IPS DF 4.7 (cell line): ENCODE data around the gene PRIM1.
"Not testable (repeated sequence)": the region's sequence is repeated elsewhere in the genome, so short reads cannot be mapped to it uniquely, and the experiment has no call there.

Source experiments
- DNase-seq: peaks from one replicate; pipeline ENCODE4 v3.0.0-alpha.2; 2013; ENCODE audit warnings: low spot score; ENCODE audit errors: extremely low read depth

PRIM1 gene

DNA sequence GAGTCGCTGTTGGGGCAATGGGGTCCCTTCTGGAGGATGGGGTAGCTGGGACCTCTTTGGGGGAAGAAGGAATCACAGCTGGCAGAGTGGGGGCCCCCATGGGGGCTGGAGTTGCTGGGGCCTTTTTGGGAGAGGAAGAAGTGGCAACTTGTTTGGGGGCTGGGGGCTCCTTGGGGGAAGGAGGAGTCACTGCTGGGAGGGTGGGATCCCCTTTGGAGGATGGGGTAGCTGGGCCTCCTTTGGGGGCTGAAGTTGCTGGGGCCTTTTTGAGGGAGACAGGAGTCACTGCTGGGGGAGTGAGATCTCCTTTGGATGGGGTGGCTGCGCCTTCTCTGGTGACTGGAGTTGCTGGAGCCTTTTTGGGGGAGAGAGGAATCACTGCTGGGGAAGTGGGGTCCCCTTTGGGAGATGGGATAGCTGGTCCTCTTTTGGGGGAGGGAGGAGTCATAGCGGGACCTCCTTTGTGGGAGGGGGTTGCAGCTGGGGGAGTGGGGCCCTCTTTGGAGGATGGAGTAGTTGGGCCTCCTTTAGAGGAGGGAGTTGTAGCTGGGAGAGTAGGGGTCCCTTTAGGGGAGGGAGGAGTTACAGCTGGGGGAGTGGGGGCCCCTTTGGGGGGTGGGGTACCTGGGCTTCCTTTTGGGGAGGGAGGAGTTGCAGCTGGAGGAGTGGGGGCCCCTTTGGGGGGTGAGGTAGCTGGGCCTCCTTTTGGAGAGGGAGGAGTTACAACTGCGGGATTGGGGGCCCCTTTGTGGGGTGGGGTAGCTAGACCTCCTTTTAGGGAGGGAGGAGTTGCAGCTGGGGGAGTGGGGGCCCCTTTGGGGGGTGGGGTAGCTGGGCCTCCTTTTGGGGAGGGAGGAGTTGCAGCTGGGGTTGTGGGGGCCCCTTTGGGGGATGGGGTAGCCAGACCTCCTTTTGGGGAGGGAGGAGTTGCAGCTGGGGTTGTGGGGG is 34.9 kb downstream of the PRIM1 start:
- DNase-seq = no peak

DNA sequence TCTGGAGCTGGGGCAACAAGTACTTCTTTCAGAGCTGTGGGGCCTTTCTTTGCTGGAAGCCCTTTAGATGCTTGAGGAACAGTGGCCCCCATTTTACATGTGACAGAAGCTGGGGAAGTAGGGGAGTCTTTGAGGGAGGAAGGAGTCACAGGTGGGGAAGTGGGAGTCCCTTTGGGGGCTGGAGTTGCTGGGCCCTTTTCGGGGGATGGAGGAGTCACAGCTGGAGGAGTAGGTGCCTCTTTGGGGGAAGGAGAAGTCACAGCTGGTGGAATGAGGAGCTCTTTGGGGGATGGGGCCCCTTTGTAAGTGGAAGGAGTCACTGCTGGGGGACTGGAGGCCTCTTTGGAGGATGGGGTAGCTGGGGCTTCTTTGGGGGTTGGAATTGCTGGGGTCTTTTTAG is 35.7 kb downstream of the PRIM1 start:
- no peak for DNase-seq

DNA sequence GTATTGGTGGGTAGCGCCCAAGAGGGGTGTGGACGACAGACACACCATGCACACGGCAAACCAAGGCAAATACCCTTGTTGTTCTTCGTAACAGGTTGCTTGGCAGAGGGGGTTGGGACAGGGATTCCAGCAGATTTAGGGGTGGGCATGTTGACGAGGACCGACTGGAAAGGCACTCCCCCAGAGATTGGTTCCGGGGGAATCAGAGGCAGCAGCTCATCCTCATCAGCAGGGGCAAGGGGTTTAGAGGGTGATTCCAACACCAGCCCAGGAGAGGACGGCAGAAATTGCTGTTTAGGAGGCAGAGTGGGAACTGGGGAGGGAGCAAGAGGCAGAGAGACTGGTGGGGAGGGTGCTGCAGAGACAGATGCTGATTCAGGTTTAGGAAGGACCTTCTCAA is 36.3 kb downstream of the PRIM1 start:
- DNase-seq = no peak

DNA sequence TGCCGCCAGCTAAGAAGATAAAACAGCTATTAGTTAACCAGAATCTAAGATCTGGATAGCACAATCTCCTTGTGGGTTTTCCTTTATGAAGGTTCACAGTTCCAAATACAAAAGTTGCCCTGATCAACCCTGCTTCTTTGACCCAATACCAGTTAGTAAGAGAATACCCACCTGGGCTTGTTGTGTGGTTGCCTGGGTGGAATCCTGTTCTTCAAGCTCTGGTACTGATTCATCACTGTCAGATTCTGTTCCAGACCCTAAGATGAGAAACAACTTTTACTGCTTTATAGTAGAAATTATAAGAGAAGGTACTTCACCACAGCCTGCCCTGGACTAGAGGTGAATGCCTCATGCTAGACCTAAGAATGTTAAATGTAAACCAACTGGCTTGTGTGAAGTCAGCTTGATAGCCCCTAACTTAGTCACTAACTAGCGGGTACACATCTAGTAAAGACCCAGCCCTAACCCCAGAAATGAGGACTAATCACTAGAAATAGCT is 37.6 kb downstream of the PRIM1 start:
- DNase-seq = no peak

DNA sequence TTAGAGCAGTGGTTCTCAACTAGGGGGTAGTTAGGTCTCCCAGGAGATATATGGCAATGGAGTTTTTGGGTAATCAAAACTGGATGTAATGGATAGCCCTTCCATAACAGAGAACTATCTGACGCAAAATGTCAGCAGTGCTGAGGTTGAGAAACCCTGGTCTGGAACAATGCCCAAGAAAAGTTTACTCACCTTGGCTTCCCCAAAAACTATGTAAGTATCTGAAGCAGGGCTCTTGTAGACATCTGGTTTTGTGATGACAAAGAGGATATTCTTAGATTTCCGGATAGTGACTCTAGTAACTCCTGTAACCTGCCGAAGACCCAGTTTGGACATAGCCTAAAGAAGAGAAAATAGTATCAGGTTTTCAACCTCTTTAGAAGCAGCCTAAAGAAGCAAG is 38.8 kb downstream of the PRIM1 start:
- DNase-seq = no peak

DNA sequence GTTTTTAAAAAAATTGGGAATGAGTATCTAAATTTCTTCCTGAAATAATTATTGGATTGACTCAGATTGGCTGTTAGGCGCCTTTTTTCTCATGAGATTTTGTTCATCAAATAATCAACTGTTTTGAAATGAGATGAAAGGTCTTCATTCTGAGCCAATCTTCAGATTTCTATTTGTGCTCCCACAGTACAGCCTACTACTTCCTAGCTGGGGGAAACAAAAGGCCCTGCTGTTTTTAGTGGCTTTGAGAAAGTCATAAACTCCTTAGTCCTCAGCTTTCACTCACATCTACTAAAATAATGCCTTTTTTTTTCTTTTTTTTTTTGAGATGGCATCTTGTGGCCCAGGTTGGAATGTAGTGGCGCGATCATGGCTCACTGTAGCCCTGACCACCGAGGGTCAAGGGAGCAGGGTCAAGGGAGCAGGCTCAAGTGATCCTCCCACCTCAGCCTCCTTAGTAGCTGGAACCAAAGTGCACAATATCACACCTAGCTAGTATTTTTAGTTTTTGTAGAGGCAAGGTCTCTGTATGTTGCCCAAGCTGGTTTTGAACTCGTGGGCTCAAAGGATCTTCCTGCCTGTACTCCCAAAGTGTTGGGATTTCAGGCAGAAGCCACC is 42.3 kb downstream of the PRIM1 start:
- no peak for DNase-seq

DNA sequence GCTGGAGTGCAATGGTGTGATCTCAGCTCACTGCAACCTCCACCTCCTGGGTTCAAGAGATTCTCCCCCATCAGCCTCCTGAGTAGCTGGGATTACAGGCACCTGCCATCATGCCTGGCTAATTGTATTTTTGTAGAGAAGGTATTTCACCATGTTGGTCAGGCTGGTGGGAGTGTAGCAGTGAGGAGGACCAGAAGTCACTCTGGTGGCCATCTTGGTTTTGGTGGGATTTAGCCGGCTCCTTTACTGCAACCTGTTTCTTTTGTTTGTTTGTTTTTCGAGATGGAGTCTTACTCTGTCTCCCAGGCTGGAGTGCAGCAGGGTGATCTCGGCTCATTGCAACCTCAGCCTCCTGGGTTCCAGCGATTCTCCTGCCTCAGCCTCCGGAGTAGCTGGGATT is 47.6 kb downstream of the PRIM1 start:
- DNase-seq = not testable (repeated sequence)

DNA sequence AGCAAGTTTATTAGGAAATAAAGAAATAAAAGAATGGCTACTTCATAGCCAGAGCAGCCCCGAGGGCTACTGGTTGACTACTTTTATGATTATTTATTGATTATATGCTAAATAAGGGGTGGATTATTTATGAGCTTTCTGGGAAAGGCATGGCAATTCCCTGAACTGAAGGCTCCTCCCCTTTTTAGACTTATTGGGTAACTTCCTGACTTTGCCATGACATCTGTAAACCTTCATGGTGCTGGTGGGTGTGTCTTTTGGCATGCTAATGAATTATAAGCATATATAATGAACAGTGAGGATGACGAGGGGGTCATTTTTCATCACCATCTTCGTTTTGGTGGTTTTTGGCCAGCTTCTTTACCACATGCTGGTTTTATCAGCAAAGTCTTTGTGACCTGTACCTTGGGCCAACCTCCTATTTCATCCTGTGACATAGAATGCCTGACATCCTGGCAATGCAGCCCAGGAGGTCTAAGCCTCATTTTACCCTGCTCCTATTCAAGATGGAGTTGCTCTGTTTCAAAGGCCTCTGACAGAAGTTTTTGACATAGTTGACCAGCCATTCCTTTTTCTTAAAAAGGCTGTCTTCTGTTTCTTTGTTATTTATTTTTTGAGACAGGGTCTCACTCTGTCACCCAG is 53.0 kb downstream of the PRIM1 start:
- no peak for DNase-seq

DNA sequence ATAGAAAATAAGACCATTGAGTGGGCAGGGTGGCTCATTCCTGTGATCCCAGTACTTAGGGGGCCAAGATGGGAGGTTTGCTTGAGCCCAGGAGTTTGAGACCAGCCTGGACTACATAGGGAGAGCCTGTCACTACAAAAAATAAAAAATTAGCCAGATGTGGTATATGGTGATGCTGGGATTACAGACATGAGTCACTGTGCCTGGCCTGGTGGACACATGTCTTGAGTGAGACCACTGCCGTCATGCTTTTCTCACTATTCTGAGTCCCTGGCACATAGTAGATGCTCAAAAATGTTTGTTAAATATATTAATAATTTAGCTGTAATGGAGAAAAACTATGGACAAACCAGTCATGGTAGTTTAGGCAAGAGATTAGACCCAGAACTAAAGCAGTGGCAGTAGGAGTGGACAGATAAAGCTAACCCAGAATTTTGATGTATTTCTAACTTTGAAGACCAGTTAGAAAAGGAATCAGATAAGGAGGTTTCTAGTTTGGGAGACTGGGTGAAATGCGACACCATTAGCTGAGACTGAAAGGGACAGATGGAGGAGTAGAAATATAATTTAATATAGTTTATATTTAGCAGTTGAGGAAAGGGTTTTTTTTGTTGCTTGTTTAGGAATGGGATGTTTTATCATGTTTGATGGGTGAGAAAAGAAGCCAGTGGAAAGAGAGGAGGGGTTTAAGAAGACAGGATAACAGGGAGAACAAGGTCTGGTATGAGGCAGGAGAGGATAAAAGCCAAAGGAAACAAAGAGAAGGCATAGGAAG is 56.6 kb downstream of the PRIM1 start:
- DNase-seq = no peak

DNA sequence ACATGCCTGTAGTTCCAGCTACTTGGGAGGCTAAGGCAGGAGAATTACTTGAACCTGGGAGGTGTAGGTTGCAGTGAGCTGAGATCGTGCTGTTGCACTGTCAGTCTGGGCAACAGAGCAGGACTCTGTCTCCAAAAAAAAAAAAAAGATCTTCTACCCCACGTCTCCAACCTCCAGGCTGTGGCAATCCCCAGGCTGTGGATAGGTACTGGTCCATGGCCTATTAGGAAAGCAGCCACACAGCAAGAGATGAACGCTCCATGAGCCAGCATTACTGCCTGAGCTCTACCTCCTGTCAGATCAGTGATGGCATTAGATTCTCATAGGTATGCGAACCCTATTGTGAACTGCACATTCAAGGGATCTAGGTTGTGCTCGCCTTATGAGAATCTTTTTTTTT is 58.0 kb downstream of the PRIM1 start:
- no peak for DNase-seq

DNA sequence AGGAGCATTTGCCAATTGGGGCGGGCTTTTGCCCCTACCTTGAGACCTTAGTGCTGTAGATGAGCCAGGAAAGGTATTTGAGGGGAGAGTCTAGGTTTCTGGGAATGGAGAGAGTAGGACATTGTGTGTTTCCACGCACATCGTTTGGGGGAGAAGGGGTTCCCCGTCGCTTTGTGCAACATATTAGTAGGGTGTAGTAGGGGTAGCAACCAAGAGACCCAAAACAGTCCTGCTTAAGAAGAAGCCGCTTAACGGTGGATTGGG is 63.3 kb downstream of the PRIM1 start:
- DNase-seq = no peak

DNA sequence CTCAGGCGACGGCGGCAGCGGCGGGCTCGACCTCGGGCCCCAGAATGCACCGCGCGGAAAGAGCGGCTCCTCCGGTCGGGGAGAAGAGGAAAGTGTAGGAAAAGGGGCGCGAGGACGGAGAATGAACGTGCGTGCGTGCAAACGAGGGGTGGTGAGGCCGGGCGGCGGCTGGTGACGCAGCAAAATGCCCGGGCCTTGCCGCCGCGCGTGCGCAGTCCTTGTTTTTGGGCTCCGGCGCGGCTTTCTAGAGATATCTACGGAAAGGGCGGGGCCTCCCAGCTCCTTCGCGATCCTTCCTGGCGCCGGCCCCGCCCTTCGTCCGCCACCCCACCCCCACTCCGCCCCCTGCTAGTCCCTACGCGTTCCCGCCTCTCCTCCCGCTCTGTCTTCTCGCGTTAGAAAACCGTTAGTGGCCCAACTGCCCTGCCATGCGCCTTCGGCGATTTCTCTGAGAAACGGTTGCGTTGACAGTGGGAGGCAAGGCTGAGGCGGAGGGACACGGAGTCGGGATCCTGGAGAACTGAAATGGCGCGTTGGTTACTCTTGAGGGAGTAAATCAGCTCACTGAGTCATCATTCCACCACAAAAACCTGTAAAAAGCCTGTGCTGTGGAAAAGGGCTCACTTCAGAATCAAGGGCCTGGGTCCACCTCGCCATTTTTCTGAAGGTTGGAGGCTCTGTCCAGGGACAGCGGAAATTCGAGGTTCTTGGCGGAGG is 63.8 kb downstream of the PRIM1 start, which contains the start of gene PTGES3:
TSS of gene PTGES3 (minus strand) at position 156 of the 717 bp plus-strand sequence. CDS start 285 bp downstream, outside the sequence.
- peak; percentile 94 for DNase-seq

DNA sequence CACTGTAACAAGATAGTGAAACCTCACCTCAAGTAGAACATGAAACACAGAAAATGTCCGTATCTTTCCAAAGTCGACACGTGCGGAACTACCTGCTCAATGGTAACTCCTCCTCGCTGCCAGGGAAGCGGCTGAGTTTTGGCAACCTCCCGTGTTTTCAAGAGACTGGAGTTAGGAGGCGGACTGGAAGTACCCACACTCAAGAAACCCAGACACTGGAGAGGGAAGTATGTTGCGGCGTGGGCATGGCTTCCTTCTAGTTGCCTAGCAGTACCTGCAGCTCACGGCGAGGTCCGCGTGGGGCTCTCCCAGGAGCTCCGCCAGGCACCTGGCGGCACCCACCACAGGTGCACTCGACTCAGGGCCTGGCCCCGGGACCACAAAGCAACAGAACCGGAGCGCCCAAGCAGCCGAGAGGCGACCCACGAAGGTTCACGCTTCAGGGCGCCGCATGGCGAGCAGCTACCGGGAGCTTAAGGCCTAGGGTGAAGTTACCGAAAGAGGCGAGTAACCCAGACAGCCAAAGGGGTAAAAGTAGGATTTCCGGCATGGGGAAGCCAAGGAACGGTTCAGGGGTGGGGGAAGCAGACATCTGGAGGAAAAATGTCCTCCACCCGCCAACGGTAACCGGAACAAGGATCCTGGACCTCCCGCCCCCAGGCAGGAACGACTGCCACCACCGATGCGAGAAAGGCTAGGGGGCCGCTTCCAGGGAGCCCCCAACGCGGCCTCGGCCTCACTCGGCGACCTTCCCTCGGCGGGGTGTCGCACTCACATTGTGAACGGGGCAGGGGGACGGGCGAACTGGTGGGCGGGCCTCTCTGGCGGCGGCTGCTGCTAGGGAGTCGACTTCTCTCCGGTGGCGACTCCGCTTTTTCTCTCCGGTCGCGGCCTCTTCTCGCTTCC is 64.6 kb downstream of the PRIM1 start:
- DNase-seq = no peak

DNA sequence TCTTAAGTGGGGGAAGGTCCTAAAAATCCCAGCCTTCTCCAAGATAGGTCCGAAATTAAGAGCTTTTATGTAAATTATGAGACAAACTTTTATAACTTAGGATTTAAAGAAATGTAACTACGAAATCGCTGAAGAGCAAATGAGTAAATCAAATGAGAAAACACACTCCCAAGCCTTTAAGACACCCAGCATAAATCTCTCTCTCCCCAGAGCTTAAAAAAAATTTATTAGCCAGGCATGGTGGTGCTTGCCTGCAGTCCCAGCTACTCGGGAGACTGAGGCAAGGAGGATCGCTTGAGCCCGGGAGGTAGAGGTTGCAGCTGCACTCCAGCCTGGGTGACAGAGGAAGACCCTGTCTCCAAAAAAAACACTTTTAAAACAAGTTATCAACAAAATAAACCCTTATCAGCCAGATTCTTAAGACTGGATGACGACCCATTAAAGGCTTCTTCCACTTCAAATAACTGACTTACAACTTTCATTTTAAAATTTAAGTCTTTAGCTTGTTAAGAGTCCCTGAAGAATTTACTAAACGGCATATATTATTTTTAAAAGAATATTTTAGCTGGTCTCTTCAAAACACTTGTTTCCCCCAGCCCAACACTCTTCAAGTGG is 67.3 kb downstream of the PRIM1 start:
- no peak for DNase-seq

DNA sequence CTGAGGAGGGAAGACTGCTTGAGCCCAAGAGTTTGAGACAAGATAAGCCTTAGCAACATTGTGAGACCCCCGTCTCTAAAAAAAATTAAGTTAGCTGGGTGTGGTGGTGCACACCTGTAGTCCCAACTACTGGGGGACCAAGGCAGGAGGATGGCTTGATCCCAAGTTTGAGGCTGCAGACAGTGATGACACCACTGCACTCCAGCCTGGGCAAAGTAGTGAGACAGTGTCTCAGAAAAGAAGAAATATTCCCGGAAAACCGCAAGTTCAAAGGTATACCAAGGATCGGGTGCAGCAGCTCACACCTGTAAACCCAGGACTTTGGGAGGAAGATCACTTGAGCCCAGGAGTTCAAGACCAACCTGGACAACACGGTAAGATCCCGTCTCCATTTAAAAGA is 69.8 kb downstream of the PRIM1 start:
- no peak for DNase-seq
